Hippocampal formation (tissue), 2 donors: ENCODE data around the gene UBN1.
"Not testable (repeated sequence)": the region's sequence is repeated elsewhere in the genome, so short reads cannot be mapped to it uniquely, and the experiment has no call there.

Source experiments
- DNase-seq, 2 donors: peaks; one replicate each; lab custom pipeline; 2025; lab: John Stamatoyannopoulos, UW

Gene UBN1

DNA sequence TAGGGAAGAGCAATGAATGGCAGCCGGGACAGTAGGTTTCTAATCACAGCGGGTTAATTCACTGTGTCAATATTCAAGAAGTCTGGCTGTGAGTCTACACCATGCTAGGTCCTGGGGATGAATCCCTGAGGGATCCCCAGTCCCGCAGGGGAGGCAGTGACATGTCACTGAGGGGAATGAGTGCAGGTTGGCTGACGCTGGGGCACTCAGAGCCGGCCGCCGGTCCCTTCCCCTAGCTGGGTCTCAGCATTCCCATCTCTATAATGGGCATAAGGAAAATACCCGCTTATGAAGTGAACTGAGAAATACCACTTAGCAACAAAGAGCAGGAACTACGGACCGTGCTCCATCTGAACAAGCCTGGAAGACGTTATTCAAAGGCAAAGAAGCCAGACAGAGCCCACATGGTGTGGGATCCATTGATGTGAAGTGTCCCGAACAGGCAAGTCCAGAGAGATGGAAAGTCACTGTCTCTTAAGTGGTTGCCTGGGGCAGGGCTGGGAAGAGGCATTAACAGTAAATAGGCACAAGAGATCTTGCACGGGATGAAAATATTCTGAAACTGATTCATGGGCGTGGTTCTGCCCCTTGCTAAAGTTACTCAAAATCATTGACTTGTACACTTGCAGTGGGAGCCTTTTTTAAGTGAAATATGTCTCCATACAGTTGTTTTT lies 57.8 kb downstream of the UBN1 start:
- no peak for DNase-seq

DNA sequence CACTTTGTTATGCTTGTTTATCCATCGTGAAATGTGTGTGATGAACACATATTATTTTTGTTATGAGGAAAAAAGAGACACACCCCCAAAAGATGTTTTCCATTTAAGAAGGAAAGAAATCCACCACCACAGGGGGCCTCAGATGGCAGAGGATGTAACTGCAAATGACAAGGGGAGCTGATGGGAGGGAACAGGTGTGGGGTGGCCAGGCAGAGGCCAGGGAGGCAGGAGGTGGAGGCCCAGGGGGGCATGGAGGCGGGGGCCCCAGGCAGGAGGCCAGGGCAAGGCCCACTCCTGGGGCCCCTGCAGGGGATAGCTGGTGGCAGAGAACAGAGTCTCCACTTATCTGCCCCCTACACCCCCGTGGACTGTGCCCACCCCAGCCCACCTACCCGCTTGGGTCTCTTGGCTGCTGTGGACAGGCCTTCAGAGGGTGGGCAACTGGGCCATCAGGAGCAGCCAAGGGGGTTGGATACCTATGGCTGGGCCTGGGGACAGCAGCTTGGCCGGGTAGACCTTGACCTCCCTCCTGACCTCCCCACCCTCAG lies 61.6 kb downstream of the UBN1 start:
- DNase-seq: no peak

DNA sequence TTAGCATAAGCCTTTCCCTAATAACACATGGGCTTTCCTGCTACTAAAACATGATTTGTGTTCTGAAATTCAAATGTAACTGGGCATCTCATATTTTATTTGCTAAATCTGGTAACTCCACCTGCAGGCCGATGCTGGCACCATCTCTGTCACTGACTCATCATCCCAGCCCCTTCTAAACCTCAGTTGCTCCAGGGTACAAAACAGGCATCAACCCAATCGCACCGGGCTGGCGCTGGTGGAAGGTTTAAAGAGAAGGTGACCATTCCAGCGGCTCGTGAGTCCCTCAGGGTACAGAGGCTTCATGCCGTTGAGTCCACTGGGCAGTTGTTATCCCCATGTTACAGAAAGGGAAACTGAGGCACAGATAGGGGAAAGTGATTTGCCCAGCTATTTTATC lies 62.5 kb downstream of the UBN1 start:
- no peak for DNase-seq

DNA sequence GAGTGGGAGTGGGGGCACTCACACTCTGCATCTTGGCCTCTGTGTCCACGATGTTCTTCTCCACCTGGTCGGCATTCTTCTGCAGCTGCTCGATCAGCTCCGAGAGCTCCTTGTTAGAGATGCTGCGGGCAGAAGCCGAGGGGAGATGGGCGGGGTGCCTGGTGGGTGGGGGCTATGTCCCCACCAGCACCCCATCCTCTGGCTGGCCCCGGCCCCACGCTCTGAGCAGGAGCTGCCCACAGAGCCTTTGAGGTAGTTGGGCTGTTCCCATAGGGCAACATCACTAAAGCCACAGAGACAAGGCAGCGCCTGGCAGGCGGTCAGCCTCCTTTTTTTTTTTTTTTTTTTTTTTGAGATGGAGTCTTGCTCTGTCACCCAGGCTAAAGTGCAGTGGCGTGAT lies 63.5 kb downstream of the UBN1 start:
- no peak for DNase-seq

DNA sequence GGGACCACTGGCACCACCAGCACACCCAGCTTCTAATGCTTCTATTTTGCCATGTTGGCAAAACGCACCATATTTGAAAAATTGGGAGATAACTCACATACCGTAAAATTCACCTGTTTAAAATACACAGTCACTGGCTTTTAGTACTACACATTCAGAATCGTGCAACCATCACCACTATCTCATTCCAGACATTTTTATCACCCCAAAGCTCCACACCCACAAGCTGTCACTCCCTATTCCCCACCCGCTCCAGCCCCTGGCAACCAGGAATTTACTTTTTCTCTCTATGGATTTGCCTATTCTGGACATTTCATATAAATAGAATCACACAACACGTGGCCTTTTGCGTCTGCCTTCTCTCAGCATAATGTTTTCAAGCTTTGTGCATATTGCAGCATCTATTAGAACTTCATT lies 64.7 kb downstream of the UBN1 start:
- DNase-seq: no peak

DNA sequence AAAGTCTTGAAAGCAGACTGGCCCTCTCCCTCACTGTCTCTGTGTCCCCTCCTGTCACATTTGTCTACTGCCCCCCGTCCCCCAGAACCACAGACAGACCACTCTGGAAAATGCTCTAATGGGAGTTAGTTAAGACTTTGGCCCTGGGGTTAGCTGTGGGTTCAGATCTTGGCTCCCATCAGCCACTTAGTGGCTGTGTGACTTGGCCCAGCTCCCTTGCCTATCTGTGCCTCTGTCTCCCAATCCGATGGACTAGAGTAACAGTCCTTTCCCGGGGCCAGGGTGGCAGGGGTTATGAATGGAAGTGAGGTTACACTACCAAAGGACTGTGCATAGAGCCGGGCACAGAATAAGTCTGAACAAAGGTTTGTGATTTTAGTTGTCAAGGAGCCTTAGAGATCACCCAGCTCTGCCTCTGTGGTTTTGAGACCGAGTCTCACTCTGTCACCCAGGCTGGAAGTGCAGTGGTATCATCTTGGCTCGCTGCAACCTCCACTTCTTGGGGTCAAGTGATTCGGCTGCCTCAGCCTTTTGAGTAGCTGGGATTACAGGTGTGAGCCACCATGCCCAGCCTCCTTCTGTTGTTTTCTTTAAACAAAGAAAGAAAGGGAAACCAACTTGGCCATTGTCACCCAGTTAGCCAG lies 66.0 kb downstream of the UBN1 start:
- no peak for DNase-seq

DNA sequence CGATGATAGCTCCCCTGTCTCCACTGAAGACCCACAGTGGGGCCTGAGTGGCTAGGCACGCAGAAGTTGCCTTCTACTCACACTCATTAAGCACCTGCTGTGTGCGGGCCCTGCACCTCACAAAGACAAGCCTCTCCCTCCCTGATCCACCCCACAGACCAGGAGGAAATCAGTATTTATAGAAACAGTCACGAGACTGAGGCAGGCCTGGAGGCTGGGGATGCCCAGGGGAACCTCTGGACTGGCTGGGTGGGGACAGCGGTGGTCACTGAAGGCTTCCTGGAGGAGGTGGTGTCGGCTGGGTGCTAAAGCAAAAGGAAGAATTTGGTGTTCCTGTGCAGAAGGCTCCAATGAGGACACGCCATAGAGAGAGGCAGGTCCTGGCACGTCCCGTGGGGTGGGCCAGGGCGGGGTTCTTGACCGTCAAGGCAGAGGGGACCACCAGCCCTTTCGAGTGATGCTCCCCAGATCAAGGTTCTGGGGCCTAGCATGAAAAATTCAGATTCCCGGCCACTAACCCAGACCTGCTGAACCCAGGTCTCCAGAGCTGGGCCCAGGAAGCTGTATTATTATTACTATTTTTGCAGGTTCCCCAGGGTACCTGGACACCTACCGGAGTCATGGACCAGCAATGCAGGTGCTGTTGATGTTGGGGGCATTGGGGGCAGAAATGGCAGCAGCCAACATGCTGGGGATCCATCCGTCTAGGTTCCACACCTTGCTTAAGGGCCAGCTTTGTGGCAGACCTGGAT lies 66.7 kb downstream of the UBN1 start:
- no peak for DNase-seq

DNA sequence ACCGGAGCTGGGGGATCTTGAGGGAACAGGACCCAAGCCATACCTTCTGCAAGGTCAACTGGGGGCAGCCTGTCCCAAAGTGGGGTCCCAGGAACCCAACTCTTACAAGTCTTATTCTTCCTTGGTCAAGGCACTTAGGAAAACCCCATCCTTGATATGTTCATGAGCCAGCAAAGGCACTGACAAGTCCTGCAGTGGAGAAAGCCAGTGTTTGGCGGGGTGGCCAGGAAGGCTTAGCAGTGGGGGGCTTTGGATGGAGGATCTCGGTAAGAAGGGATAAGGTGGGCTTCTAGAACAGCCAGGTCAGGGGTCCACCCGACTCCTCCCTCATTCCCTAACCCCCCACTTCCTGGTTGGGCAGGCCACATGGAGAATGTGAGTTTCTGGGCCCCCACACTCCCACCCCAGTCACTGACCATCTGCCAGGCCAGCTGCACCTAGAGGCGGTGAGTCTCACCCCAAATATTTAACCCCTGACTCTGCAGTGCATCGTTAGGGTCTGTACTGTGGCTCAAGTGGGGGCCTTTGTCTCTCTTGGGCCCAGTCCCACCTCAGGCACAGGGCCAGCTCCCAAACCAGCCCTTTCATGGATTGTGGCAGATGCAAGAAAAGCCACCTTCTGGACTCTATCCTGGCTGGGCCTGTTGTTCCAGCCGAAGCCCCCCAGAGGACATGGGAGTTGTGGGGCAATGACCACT lies 67.4 kb downstream of the UBN1 start:
- no peak for DNase-seq

DNA sequence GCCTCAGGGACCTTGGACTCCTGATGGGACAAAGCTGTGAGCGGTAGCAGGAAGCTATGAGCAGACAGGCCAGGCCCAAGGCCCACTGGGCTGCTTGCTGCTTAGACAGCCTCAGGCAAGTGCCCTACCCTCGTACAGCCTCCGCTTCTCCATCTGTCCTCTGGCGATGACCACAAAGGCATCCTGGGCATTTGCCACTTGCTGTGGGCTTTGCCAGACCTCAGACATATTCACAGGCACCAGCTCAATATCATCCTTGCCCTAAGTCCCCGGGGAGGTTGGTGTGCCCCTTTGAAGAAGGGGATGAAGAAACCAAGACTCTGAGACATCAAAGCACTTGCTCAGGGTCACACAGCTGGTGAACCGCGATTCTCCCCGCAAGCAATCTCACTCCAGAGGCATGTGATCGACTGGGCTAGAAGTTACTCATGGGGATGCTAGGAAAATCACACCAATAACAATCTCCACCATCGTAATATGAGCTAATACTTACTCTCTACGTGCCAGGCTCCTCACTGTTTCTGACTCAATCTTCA lies 68.0 kb downstream of the UBN1 start:
- no peak for DNase-seq

DNA sequence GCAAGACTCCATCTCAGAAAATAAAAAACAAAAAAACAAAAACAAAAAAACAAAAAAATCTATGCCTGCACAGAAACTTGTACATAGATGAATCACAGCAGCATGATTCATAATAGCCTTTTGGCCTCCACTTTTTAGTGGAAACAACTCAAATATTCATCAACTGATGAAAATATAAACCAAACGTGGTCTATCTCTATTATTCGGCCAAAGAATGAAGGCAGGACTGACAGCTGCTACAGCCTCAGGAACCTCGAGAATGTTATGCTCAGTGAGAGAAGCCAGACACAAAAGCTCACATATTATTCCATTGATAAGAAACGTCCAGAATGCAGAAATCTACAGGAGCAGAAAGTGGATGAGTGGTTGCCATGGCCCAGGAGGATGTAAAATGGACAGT lies 69.8 kb downstream of the UBN1 start:
- no peak for DNase-seq

DNA sequence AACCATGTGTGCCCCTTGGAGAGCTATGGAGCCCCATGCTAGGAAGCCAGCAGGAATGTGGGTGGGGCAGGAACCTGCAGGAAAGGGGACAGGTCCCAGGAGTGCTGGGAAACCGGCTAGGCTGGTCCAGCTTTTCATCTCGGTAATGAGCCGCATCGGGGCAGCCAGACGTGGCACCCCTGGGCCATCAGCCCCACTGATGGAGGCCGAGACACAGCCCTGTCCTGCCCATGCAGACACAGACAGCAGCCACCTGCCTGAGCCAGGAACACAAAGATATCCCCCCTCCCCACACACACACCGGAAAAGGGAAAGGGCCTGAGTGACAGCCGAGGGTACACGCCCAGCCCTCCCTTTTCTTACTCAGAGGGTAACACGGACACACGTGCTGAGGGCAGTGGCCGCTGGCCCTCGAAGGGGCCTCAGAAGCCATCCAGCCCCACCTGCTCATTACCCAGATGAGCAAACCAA lies 71.5 kb downstream of the UBN1 start:
- no peak for DNase-seq

DNA sequence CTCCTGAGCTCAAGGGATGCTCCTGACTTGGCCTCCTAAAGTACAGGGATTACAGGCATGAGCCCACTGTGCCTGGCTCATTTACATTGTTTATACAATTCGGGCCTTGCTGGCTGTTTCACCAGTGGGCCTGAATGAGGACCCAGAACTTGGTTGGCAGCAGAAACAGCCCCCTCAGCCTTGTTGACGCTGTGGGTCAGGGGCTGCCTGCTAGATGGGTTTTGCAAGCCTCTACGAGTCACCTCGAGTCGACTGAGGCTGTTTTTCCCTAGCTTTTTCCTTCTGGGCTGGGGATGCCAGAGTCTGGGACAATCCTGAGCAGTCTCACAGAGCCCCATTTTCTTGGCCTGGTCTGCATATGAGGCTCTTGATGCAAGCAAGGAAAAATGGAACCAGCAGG lies 73.5 kb downstream of the UBN1 start:
- no peak for DNase-seq

DNA sequence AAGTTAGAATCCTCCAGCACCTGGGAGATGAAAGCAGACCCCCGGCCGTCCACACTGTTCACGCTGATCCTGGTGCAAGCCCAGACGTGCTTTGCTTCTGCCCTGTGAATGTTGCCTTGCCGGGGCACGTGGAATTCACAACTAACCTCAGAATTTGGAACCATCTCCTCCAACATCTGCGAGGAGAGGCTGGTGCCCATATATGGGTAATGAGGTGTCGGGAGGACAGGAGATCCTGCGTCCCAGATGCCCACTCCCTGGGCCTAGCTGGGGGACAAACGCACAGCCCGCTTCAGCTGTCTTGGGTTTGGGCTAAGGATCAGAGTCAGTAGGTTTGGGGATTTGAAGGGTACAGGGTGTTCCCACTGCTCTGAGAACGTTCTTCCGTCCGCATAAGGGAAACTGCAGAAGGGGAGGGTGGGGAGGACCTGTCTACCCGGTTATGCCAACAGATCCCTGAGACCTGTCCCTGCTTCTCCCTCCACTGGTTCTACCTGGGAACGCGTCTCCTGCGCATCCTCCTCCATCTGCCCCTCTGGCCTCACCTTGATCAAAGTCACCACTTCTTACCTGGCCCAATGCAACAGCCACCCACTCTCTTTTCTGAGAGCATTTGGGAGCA lies 75.6 kb downstream of the UBN1 start:
- DNase-seq: no peak

DNA sequence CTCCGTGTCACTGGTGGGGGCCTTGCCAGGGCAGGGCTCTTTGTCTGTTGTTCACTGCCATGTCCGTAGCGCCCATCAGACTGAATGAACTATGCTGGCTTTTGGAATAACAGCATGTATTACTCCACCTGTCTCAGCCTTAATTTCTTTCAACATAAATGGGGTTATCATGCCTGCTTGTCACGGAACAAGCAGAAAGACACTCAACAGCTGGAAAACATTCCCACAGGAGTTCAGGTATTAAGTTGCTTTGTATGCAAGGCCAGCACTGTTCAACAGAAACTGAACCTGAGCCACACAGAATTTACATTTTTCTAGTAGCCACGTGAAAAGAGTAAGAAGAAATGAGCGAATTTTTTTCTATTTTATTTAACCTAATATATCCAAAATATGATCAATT lies 76.6 kb downstream of the UBN1 start:
- DNase-seq: no peak

DNA sequence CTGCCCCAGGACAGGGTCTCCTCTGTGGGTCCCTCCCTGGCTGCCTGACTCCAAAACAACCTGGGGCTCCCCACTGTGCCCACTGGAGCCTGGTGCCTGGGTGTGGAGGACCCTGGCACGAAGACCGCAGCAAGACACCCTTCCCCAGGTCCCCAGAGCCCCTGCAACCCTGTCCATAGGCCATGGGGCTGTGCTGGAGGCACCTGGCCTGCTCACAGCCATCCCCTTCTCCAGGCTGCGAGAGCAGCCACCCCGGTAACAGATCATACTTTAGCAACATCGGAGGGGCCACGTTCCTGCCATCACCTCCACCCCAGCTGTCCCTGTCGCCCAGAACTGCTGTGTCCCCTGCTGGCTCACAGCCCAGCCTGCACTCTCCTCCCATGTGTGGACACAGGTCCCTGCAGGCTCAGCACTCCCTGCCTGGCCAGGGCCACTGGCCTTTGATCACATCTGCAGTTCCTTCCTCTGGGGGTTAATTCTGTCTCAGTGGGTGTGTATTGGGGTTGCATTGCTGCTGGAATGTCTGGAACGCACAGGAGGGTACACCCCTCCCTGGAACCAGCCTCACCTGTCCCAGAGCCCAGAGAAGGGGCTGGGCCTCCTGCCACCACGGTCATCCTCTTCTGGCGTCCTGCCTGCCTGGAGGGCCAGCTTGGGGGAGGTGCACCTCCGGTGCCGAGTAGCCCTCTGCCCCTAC lies 77.5 kb downstream of the UBN1 start:
- no peak for DNase-seq

DNA sequence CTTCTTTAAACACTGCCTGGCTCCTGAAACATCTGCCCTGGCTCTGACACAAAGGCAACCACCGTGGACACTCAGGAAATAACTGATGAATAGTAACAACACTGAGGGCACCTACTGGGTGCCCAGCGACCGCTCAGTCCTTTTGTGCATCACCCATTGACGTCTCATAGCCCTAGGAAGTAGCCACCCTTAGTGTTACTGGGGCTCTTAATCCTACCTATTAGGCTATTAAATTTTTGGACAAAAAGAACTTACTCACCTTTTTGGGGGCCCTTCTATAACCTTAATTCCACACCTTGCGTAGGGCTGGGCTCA lies 78.0 kb downstream of the UBN1 start:
- no peak for DNase-seq

DNA sequence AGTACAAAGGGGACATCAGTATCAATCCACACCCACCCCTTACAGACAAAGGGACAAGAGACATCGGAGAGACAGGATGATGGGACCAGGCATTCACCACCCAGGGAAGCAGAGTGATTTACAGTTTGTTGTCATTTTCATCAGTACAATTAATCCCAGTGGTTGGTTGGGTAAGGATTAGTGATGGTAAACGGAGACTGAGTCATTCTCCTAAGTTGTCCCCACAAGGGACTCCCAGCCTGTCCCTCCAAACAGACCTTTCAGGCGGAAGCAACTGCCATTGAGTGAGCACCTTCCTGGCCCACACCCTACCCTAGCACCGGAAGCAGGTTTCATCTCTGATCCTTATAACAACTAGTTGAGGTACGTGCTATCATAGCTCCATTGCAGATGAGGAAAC lies 78.5 kb downstream of the UBN1 start:
- DNase-seq: no peak

DNA sequence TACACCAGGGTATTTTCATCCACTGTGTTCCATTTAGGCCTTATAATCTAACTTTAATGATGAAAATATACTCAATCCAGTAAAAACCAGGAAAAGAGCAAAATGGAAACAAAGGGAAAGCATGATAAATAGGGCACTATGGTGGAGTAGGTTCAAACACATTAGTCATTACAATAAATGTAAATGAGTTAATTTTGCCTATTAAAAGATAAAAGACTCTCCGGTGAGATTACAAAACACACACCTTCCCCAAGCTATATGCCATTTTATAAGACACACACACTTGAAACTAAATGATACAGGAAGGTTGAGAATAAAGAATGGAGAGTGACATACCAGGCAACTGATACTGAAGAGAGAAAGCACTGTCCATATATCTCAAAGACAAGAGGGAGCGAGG lies 79.6 kb downstream of the UBN1 start:
- DNase-seq: no peak

DNA sequence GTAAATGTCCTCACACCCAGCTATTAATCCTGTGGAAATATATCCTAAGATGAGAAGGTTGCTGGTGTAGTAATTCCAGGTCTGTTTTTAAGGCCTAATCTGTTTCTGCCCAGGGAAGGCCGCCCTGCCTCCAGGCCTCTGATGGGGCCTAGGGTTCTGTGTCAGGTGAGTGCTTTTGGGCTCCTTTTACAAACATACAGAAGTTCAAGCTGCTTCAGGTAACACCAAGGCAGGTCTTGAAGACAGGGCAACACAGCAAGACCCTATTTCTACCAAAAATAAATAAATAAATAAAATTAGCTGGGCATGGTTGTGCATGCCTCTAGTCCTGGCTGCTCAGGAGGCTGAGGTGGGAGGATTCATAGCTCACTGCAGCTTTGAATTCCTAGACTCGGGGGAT lies 80.4 kb downstream of the UBN1 start:
- DNase-seq: no peak

DNA sequence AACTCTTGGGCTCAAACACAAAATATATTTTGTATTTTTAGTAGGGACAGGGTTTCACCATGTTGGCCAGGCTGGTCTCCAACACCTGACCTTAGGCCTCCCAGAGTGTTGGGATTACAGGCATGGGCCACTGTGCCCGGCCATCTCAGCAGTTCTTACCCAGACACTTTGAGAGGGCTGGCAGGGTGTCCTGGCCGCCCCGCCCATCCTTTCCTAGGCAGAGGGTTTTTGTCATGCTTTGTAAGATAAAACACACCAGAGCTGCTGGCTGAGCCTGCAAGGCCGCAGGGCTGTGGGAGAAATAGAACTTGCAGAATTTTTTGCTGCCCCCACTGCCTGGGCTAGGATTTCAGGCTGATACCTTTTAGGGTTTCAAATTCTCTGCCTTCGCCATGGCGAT lies 80.9 kb downstream of the UBN1 start:
- DNase-seq: no peak

DNA sequence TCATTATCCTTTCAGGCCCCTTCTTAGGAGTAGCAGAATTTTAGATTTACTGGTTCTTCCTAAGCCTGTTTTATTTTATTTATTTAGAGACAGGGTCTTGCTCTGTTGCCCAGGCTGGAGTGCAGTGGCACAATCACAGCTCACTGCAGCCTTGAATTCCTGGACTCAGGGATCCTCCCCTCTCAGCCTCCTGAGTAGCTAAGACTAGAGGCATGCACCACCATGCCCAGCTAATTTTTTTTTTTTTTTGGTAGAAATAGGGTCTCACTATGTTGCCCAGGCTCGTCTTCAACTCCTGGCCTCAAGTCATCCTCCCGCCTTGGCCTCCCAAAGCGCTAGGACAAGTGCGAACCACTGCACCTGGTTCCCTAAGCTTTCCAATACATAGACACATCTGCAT lies 82.3 kb downstream of the UBN1 start:
- not testable (repeated sequence) for DNase-seq
